A673 (cell line): ENCODE data around the gene GLYATL1.

Experiments used
- CTCF ChIP-seq: fragments of 300-800, 200-600 bp; sonication (generic); conservative IDR thresholded peaks from 2 replicates; pipeline ENCODE4 v1.5.1; 2017; ENCODE audit warnings: low read depth, mild to moderate bottlenecking, antibody characterized with exemption, low read length, moderate library complexity, mixed read lengths
- EZH2 ChIP-seq: fragments of 200-600 bp; sonication (generic); IDR thresholded peaks from 2 replicates; pipeline ENCODE4 v1.6.1; 2017; ENCODE audit warnings: borderline replicate concordance, low read depth, mild to moderate bottlenecking, mixed read lengths, antibody characterized with exemption, low read length; ENCODE audit not compliant: poor library complexity, severe bottlenecking

GRCh38 chr11:58928691-58929090, 10.6 kb upstream of the GLYATL1 start:
- no peak for TF ChIP-seq EZH2
- no peak for TF ChIP-seq CTCF
